ENCODE measurements around the gene LRP5.
"Not testable (repeated sequence)": the region's sequence is repeated elsewhere in the genome, so short reads cannot be mapped to it uniquely, and the experiment has no call there.

The LRP5 gene

DNA sequence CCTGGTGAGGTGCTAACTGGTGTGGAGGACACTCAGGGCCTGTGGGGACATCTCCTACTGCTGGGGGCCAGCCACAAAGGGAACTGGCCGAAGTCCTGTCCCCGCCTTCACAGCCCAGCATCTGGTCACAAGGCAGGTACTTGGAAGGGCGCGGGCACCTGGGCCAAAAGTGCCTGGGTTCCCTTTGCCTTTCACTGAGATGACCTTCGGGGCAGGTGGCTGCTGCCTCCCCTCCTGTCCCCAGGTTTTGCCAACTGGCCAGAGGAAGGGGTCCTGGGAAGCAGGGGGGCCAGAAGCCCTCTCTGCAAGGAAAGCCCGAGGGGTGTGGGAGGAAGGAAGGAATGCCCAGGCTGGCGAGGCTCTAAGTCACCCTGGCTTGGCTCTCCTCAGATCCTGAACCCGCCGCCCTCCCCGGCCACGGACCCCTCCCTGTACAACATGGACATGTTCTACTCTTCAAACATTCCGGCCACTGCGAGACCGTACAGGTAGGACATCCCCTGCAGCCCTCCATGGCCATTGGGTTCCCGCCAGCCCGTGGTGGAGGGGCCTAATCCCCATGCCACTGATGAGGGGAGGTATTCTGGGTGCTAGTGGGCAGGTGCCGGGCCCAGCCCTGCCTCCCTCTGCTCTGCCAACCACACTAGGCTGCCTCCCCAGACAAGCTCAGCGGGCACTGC, 133.8 kb downstream of the LRP5 start:
- no peak for DNase-seq

DNA sequence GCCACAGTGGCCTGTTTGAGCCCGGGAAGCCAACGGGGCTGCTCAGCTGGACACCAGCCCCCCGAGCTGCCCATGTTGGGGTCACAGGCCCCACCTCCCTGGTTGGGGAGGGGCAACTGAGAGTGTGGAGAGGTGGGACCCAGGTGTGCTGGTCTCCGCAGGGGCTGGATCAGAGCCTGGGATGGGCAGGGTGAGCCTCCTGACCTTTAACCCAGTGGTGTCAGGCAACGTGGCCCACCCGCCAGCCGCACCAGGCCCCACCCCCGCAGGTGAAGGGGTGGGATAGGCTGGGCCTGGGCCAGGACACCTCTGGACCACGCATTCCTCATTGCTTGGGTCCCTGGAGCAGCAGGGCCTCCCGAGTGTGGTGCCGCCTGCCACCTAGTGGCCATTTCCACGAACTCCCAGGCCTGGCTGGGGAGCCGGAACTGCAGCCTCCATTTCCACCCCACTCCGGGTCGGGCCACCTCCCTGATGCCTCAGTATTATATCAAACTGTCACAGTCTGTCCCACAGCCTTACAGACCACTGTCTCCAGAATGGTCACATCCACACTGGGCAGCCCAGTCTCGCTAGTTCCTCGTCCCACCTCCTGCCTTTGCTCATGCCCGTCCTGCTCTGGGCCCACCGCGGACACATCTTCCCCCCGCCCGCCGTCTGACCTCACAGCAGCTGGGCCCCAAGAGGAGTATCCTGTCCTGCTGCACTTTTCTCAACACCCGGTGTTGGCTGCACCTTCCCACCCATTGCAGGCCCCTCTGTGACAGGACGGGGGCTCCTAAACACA, 134.8 kb downstream of the LRP5 start:
- peak; percentile 75 for DNase-seq

DNA sequence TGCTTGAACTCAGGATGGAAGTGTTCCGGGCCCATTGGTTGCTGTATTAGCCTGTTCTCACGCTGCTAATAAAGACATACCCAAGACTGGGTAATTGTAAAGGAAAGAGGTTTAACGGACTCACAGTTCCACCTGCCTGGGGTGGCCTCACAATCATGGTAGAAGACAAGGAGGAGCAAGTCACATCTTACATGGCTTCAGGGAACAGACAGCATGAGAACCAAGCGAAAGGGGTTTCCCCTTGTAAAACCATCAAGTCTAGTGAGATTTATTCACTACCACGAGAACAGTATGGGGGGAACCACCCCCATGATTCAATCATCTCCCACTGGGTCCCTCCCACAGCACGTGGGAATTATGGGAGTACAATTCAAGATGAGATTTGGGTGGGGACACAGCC, 135.5 kb downstream of the LRP5 start:
- DNase-seq, result not testable (repeated sequence)

DNA sequence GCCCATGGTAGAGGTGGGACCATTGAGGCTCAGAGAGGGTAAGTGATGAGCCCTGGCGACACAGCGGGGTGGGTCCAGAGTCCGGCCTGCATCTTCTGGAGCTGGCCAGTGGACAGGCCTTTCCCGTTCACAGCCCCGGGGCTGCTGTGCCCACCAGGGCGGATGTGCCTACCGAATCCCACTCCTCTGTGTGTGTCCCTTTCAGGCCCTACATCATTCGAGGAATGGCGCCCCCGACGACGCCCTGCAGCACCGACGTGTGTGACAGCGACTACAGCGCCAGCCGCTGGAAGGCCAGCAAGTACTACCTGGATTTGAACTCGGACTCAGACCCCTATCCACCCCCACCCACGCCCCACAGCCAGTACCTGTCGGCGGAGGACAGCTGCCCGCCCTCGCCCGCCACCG, 136.2 kb downstream of the LRP5 start:
- no peak for DNase-seq

DNA sequence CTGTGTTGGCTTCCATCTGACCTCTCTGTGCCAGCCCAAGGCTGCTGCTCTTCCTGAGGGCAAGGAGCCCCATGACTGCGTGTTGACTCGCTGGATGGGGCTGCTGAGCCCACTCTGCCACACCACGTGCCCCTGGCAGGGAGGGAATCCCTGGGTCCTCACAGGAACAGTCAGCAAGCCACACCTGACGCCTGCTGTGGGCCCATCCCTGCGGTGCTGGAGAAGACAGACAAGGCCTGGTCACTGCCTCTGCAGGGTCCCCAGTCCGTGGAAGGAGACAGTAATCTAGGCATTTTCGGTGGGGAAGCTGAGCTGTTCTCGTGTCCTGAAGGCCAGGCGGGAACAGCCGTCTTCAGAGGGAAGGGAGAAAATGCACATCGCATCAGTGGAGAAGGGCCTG, 137.6 kb downstream of the LRP5 start:
- no peak for DNase-seq

DNA sequence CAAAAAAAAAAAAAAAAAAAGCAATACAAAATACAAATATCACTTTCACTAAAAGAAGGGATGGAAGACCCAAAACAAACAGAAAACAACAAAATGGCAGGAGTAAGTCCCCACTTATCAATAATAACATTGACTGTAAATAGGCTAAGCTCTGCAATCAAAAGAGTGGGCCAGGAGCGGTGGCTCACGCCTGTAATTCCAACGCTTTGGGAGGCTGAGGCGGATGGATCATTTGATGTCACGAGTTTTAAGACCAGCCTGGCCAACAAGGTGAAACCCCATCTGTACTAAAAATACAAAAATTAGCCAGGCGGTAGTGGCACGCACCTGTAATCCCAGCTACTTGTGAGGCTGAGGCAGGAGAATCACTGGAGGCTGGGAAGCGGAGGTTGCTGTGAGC, 138.3 kb downstream of the LRP5 start:
- DNase-seq, result no peak

DNA sequence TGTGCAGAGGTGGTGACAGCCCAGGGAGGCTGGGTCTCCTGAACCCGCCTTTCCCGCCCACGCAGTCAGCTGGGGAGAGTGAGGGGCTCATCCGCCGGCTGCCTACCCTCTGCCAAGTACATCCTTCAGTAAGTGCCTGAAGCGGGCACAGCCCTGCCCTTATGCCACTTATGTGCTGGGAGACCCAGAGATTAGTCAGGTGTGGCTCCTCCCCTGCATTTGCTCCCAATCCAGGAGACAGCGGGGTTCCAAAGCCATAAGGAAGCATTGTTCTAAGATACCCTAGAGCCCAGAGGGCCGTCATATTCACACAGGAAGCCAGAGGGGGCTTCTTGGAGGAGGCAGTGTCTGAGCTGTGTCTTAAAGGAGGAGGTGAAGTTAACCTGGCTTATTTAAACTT, 142.4 kb downstream of the LRP5 start:
- DNase-seq, result no peak

DNA sequence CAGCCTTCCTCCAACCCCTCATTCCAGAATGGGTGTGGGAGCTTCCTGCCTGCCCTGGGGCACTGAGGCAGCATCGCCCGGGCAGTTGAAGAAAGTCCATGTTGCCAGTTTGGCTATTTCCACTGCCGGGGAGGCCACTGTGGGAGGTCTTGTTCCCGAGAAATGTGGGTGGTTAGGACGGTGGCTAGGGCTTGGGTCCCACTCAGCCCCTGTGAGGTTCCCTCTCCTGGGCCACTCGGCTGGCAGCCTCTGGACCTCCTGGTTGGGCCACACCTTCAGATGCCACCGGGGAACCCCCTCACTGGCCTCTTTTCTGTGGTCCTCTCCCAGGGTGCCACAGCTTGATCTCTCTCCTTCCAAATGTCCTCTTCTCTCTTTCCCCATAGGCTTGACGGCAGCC, 143.1 kb downstream of the LRP5 start:
- no peak for DNase-seq

DNA sequence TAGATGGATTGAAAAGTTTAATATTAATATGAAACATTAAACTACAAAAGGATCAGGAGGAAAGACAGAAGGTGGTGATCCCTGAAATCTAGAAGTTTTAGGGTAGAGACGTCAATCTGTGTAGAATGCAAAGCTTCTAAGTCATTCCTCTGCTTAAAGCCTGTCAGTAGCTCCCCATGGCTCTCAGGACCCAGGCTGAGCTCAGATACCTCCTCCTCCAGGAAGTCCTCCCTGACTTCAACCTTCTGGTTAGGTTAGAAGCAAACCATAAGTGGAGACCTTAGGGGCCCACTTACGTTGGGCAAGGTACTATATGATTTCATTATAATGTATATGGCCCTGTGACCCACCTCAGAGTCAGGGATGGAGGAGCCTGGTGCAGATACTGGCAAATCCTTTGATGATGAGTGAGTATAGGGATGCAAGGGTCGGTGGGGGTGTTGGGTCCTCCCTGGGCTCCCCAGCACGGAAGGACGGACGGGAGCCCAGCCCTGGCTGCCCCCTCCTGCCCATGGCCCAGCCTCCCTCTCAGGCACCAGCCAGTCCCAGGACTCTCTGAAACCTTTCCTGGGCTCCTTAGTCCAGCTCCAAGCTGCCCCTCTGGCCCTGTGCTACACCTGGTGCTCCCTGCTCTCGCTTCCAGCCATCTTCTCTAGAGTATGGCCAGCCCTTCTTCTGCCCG, 145.0 kb downstream of the LRP5 start:
- DNase-seq, result no peak

DNA sequence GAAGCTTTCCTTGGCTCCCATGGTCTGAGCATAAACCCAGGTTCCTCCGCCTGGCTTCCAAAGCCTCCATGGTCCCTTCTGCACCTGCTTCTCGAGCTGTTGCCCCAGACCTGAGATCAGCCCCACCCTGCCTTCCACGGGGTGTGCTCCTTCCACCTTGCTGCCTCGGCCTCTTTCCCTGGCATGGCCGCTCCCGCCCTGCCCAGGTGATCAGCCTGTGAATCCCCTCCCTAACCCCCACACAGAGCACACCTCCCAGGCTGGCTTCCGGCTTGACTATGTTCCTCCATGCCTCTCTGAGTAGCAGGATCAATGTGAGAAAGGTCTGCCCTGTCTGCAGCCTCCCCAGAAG, 145.5 kb downstream of the LRP5 start:
- no peak for DNase-seq

DNA sequence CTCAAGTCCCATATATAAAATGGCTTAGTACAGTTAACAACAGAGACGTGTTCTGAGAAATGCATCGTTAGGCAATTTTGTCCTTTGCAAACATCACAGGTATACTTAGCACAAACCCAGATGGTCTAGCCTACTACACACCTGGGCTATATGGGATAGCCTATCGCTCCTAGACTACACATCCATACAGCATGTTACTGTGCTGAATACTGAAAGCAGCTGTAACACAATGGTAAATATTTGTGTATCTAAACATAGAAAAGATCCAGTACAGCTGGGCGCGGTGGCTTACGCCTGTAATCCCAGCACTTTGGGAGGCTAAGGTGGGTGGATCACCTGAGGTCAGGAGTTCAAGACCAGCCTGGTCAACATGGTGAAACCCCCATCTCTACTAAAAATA, 145.9 kb downstream of the LRP5 start:
- DNase-seq, result not testable (repeated sequence)

DNA sequence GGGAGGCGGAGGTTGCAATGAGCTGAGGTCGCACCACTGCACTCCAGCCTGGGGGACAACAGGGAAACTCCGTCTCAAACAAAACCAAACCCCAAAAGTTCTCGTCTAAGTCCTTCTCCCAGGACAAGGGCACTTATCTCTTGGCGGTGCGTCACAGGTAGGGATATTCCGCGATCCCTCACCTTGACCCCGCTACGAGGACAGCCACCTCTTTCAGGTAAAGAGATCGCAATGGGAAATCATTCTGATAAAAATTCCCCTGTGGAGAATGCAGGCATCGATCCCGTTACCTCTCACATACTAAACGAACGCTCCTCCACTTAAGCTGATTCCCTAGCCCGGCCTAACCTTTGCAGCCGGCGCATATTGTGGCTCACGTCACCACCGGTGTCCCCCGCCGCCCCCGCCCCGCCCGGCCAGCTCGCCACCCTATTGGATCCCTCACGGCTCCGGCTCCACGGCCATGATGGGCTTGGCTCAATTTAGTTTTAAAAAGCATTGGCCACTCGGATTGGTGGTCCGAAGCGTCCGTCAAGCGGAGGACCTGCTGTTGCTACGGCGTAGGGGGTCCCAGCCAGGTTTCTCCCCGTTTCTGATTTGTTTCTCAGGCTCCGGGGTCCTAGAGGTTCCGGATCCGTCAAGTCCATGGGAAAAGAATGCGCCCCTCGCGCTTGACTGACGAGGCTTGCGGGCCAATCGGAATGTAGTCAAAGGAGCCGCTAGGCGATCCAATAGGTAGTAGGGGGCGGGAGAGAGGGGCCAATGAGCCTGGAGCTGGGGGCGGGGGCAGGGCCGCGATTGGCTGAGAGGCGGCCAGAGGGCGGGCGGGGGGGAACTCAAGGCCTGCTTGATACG, 147.7 kb downstream of the LRP5 start:
- DNase-seq, result peak; percentile 94

DNA sequence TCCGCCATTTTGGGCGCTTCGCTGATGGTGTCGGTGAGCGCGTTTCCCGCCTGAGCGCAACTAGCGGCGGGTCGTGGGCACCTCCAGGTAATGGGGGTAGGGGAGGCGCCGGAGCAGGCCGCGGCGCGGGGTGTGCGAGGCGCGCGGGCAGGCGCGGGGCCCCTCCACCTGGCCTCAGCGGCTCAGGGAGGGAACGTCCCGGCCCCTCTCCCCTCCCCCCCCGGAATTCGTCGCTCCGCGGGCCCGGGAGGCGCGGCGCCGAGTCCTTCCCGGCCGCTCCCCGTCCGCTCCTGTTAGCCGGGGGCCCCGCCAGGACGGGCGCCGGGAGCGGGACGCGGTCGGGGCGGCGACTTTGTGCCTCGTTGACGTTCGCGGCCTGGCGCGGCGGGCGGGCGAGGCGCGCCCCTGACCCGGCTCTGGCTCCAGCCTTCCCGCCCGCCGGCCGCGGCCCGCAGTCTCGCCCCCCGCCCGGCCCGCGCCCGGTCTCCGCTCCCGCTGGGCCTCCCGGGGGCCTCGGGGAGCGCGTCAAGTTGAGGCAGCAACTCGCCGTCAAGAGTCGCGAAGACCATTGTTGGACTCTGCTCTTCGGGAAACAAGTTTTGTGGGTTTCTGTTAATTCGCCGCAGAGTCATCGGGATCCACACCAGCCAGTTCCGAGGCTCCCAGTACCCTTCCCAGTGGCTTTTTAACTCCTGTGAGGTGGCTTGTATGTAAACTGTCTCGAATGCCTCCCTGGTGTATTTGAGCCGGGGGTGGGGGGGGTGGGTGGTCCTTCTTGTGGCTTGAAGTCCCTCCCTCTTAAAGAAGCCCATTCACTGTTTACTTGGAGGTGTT, 148.6 kb downstream of the LRP5 start, which contains the start of gene PPP6R3:
TSS of gene PPP6R3 (plus strand) at position 12 of the 834 bp plus-strand sequence. CDS start 76,913 bp downstream, outside the sequence.
- DNase-seq, result no peak

DNA sequence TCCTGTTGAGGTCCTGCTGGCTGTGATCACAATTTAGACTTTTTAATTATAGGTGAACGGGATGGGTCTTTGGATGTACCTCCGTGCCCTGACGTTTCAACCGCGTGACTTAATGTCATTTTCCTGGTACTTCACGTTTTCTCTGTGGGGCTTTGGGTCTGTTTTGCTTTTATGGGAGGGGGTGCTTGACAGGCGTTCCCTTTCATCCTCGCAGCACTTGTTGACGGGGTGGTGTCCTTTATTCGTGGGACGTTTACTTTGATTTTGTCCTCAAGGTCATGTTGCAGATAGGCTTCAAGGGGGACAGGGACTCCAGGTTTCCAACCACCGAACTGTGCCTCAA, 149.2 kb downstream of the LRP5 start:
- no peak for DNase-seq

DNA sequence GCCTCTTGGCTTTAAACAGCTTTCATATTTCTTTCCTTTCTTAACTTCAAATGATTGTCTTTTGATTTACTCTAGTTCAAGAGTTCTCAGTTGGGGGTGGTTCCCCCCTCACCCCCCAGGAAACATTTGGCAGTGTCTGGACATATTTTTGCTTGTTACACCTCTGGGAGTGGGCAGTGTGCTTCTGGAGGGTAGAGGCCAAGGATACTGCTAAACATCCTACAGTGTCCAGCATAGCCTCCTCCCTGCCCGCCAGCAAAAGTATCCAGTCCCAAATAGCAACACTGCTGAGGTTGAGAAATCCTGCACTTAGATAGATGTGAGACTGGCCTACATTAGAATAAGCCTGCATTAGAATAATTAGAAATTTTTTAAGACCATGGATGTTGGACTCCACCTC, 151.3 kb downstream of the LRP5 start:
- DNase-seq, result no peak

DNA sequence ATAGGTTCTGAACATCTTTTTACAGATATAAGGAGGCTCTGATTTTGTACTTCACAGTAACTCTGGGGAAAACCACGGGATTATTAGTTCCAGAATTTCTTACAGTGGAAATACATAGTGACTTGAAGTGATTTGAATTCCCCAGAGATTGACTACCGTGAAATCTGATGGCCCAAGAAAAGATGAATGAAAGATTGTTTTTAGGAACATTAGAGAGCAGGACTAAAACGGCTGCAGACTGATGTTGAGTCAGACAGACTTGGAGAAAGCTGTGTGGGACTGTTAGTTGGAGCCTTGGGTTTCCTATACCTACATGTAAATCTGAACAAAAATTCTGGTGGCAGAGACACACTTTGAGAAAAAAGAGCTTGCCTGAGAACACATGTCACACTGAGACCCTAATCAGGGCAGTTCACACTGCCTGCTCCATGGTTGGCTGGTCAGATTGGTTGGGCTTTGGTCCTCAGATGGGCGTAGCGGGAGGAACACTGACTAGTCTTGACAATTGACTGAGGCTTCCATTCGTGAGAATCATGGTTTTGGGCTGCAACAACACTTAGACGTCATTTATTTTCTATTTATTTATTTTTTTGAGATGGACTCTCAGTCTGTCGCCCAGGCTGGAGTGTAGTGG, 154.9 kb downstream of the LRP5 start:
- DNase-seq, result no peak

DNA sequence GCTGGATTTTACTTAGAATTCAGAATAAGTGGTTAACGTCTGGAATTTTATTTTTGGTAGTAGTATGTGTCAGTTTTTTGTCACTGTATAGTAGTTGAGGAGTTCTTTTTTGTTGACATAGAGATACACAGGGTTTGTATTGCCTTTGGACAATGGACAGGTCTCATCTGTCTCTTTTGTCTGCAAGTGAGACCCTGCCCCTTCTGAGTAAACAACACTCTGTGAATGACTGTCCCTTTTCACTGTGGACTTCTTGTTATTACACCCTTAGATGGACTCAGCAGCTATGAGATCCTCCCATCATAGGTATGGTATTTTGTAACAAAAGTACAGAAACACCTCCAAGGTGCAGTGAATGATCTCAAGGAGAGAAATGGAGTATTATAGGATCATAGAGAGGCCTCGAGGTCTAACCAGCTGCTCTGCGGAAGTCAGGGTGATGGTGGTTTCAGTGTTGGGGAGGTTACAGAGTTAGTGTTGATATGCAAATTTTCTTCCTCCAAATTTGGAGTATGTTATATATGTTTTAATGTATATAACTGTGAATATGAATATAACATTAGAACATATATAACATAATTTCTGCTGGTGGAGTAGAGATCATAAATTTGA, 155.9 kb downstream of the LRP5 start:
- DNase-seq, result no peak

DNA sequence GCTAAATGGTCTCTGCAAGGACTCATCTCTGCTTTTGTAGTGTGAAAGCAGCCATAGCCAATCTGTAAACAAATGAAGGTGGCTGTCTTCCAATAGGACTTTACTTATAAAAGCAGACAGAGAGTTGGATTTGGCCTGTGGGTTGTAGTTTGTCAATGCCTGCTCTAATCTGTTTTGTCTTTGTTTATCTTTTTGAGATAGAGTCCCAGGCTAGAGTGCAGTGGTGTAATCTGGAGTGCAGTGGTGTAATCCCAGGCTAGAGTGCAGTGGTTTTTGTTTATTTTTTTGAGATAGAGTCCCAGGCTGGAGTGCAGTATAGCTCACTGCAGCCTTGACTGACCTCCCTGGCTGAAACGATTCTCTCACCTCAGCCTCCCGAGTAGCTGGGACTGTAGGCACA, 156.7 kb downstream of the LRP5 start:
- no peak for DNase-seq

DNA sequence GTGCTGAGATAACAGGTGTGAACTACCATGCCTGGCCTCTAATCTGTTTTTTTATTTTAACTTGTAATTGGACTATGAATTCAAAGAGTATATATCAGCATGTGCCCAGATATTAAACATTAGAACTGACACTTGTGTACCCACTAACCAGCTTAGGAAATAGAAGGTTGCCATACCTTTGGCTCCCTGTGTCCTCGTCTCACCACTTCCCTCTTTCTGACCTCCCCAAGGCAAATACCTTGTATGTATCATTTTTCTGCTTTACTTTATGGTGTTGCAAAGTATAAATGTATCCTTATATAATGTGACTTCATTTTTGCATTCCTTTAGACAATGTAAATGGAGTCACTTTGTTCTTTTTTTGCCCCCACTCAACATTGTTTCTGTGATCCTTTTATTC, 157.3 kb downstream of the LRP5 start:
- no peak for DNase-seq

DNA sequence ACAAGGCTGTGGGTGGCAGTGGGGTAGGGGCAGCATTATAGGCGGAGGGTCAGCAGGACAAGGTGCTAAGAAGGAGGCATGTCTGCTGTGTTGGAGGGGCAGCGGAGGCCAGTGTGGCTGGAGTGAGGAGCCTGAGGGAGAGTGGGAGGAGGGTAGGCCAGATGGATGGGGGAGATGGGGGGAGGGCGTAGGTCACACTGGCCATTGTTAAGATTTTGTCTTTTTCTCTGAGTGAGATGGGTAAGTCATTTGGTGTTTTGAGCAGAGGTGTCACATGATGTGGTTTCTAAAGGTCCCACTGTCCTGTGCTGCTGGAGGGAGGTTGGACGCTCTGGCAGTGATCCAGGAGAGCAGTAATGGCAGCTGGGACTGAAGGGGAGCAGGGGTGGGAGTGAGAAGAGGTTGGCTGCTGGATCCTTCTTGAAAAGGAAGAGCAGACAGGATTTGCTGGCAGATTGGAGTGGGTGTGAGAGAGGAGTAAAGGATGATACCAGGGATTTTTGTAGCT, 158.0 kb downstream of the LRP5 start:
- no peak for DNase-seq
